ENCODE results near the gene TTC22. TPM values are rescaled to one million over a fixed set of nuclear protein-coding genes. Genes with fewer than 3 reads are reported as not detected.

The TTC22 gene
- total and polyA plus RNA-seq, 2 of the 4 experiments (the other 2 are of a cell fraction): not detected

DNA sequence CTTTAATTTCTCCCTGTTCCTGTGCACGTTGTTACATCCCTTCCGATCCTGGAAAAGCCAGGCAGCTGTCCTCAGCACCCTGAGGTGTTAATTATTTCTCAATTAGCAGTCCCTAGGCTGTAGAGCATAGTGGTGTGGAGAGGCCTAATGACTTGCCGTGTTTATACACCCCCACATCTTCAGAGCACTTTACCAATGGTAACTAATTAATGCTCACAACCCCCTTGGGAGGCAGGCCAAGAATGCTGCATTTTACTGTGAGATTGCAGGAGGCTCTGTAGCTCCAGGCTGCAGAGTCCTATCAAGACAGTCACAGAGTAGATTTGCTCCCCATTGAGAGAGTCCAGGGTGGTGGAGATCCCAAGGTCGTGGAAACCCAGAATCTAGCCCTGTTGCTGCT, 34.4 kb downstream of the TTC22 start:
- dilution Hi-C loops (cut with HindIII; ENCODE audit: low sequenced_read_pairs, unreplicated experiment) (no loop called here), in situ Hi-C loops (cut with MboI; ENCODE audit: low sequenced_read_pairs) (no loop called here), intact Hi-C loops (cut with micrococcal nuclease) (no loop called here)
- no peaks in the 10 kb centered on the region for H3K4me1 ChIP-seq (ENCODE audit: control insufficient read depth, insufficient read depth, low read length)
- H4K20me1 ChIP-seq (ENCODE audit: insufficient read depth, low read length): no peaks in the 10 kb centered on the region; the same call in 1 of the 2 replicates
- no peak for TF ChIP-seq CEBPB (IDR thresholded peaks at IDR 0.05; ENCODE audit: low read depth, low read length)
- no peak for TF ChIP-seq FOS (IDR thresholded peaks at IDR 0.05; ENCODE audit: low read depth, low read length)
- no peak for TF ChIP-seq NFE2L2 (IDR thresholded peaks at IDR 0.05; ENCODE audit: low read depth, low read length)
- no peak for TF ChIP-seq SMC3 (IDR thresholded peaks at IDR 0.05; ENCODE audit: low read depth, low read length)
- no peak for TF ChIP-seq BHLHE40 (IDR thresholded peaks at IDR 0.05; ENCODE audit: low read depth, low read length)
- no peak for TF ChIP-seq POLR2A (IDR thresholded peaks at IDR 0.05; ENCODE audit: low read depth, low read length)
- TF ChIP-seq MAFK (IDR thresholded peaks at IDR 0.05; ENCODE audit: low read depth, low read length): no peak
- TF ChIP-seq ELK1 (IDR thresholded peaks at IDR 0.05; ENCODE audit: borderline replicate concordance, low read depth, low read length): no peak
- no peak for TF ChIP-seq MAZ (IDR thresholded peaks at IDR 0.05; ENCODE audit: borderline replicate concordance, low read depth, low read length)
- H3K4me3 ChIP-seq (ENCODE audit: insufficient read depth, low read depth, low read length): no peak overlapping the region
- BruUV-seq (replicated peaks): no TSS peak
- no peak overlapping the region for H4K5ac ChIP-seq (ENCODE audit: low read depth, low read length)
- no peak overlapping the region for H2BK15ac ChIP-seq (ENCODE audit: low read depth, low read length)
- H2BK120ac ChIP-seq (ENCODE audit: low read depth, low read length): no peak overlapping the region
- H2BK20ac ChIP-seq (ENCODE audit: low read depth, low read length): no peak overlapping the region
- CTCF ChIA-PET: no interaction called here
- ATAC-seq (ENCODE audit: low read depth): no peak
- no peak overlapping the region for H3K9ac ChIP-seq (ENCODE audit: low read depth, low read length)
- no peak overlapping the region for H2AFZ ChIP-seq (replicated peaks; ENCODE audit: low read length, poor library complexity)
- peaks cover 18 to 23% of the 10 kb centered on the region in 2 experiments for H3K79me1 ChIP-seq (ENCODE audit: low read depth in 1 of 2, low read length in 2 of 2)
- POLR2A ChIA-PET (ENCODE audit: unreplicated experiment): no interaction called here
- H3K23ac ChIP-seq (ENCODE audit: low read depth, low read length): no peak overlapping the region
- H3K9me1 ChIP-seq (ENCODE audit: insufficient read depth, low read length): no peaks in the 10 kb centered on the region
- no peak overlapping the region for H4K91ac ChIP-seq (ENCODE audit: insufficient read depth, low read depth, low read length)
- no peak overlapping the region for H2BK5ac ChIP-seq (ENCODE audit: low read depth, low read length, poor library complexity, severe bottlenecking)
- H3K9me3 ChIP-seq (ENCODE audit: control insufficient read depth, insufficient read depth, low read length): no peaks in the 10 kb centered on the region
- H3K27ac ChIP-seq (ENCODE audit: insufficient read depth, low read length): no peak overlapping the region
- no peak for DNase-seq
- H3K4ac ChIP-seq (ENCODE audit: low read depth, low read length): no peak overlapping the region
- no peak overlapping the region for H2AK9ac ChIP-seq (replicated peaks; ENCODE audit: low read depth, low read length, poor library complexity)
- H2AK5ac ChIP-seq (ENCODE audit: low read depth, low read length): no peak overlapping the region
- H3K4me2 ChIP-seq (ENCODE audit: low read depth, low read length): no peak overlapping the region
- H3K27me3 ChIP-seq (ENCODE audit: control insufficient read depth, insufficient read depth, low read length): peaks cover 4% of the 10 kb centered on the region; the same call in 1 of the 2 replicates
- H3K56ac ChIP-seq (ENCODE audit: extremely low read depth, insufficient read depth, low read length): no peak overlapping the region
- H3K14ac ChIP-seq (replicated peaks; ENCODE audit: low read depth, low read length): no peak overlapping the region
- no peak overlapping the region for H3K18ac ChIP-seq (ENCODE audit: low read depth, low read length)
- H3K36me3 ChIP-seq (ENCODE audit: control insufficient read depth, insufficient read depth, low read length): no peaks in the 10 kb centered on the region
- no CpG with 5 or more reads among the region's 4 CpGs for WGBS, 2 experiments (ENCODE audit: extremely low coverage in 2 of 2, insufficient read length in 1 of 2)
- H4K8ac ChIP-seq (ENCODE audit: low read depth in 2 of 2, low read length in 2 of 2): no peak overlapping the region

Data from IMR-90 (cell line).